Limb (tissue), 2 donors: Measurements from ENCODE around the gene SCRT2.
"Not testable (repeated sequence)": the region's sequence is repeated elsewhere in the genome, so short reads cannot be mapped to it uniquely, and the experiment has no call there.

Experiments
- DNase-seq, 2 donors: peaks; one replicate each; pipeline ENCODE4 v3.0.0-alpha.2; 2016; ENCODE audit errors: extremely low spot score in 2 of 2

SCRT2 gene

GRCh38 chr20:701401-702129 lies 26.0 kb upstream of the SCRT2 start:
- DNase-seq, result no peak

DNA sequence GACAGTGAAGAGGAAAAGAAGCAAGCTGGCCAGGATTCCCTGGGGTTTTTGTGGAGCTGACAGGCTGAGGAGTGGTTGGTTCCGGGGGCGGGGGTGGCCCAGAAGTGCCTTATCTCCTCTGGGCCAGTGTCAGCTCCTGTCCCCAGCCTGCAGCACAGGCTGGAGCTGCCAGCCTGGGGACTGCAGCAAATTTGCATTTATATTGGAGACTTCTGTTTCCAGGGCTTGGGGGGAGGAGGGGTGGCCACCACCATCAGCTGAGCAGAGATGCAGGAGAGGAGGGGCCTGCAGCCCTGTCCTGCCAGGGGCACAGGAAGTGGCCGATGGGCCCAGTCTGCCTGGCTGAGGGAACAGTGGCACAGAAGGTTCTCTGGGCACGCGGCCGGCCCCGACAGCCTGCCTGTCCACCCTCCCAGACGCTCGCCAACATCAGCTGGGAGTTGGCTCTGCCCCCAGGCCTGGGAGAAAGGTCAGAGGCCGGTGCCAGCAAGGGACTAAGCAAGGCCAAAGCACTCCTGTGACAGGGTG lies 24.3 kb upstream of the SCRT2 start:
- DNase-seq, result no peak

GRCh38 chr20:699342-699741 lies 23.7 kb upstream of the SCRT2 start:
- no peak for DNase-seq

- no peak for DNase-seq
Observed at GRCh38 chr20:698276-698675, 22.7 kb upstream of the SCRT2 start.

GRCh38 chr20:697826-698225 lies 22.2 kb upstream of the SCRT2 start:
- no peak for DNase-seq

DNA sequence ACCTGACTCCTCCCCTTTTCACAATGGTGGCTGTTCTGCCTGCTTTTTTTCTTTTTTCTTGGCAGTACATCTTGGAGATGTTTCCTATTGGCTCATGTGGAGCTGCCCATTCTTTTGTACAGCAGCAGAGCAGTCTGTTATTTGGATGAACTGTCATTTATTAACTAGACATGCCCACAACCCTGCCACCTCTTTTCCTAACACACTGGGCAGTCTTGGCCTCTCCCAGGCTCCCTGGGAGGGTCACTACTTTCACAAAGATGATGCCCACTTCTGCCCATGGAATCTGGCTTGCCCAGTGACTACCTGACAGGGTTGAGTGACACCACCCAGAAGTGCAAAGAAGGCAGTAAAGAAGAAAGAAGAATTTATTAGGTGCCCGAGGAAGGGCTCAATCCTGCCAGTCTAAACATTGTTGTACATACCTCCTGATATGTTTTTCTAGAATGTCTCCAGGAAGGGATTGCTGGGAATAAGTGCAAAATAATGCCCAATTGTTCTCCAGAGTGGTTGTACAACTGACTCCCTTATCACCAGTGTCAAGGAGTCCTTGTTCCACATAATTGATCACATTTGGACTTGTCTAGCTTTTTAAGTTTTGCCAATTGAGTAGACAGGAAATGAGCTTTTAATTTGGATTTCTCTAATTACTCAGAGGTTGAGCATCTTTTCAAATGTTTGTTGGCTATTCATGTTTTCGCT lies 19.7 kb upstream of the SCRT2 start:
- no peak for DNase-seq

DNA sequence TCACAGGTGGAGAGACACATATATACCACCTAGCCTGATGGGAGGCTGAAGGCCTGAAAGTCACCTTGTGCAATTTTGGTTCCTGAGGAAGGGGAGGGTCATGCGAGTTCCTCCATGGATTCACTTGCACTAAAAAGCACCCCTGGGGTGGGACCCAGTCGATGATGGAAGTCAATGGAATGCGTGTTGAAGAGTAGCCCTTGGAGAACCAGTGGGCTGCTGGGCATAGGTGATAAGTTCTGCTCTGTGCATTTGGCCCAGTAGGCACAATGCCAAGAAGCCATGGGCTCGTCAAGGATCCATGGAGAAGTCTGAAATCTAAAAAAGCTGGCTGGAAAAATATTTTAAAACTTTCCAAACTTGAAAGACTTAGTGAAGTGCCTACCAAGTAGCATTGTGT lies 18.9 kb upstream of the SCRT2 start:
- no peak for DNase-seq

- not testable (repeated sequence) for DNase-seq
Observed at GRCh38 chr20:693786-694185, 18.2 kb upstream of the SCRT2 start.

DNA sequence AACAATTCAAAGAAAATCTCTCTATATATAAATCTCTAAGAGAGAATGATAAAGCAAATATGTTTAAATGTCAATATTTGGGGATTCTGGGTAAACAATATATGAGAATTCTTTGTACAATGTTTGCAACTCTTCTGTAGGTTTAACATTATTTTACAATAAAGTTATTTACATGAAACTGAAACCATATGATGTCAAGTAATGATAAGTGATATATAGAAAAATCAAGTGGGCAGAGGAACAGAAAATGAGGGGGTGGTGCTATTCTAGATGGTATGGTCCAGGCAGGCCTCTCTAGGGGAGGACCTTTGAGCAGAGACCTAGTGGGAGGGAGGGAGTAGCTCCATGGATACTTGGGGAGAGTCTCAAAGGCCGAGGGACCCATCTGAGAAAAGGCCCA lies 16.4 kb upstream of the SCRT2 start:
- DNase-seq, result no peak

- DNase-seq, result no peak
Observed at GRCh38 chr20:689947-690346, 14.3 kb upstream of the SCRT2 start.

DNA sequence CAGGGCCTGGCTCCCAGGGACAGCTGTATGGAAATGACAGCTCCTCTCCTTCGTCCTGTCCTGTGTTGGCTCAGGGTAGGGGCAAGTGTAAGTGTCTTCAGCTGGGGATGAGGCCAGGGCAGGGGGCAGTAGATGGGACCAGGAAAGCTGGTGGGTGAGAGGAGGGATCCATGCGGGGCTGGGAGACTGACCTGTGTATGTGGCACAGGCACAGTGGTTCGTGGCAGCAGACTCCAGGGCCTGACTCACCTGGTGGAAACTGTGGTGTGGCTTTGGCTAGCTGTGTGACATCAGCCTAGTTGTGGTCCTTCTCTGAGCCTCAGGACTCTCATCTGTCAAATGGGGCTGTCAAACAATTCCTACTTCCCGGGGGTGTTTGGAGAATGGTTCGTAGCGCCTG lies 13.7 kb upstream of the SCRT2 start:
- DNase-seq, result no peak

GRCh38 chr20:688809-689212 lies 13.2 kb upstream of the SCRT2 start:
- no peak for DNase-seq

- no peak for DNase-seq
Observed at GRCh38 chr20:687468-688203, 12.0 kb upstream of the SCRT2 start.

GRCh38 chr20:684676-685319 lies 9.2 kb upstream of the SCRT2 start:
- no peak for DNase-seq

DNA sequence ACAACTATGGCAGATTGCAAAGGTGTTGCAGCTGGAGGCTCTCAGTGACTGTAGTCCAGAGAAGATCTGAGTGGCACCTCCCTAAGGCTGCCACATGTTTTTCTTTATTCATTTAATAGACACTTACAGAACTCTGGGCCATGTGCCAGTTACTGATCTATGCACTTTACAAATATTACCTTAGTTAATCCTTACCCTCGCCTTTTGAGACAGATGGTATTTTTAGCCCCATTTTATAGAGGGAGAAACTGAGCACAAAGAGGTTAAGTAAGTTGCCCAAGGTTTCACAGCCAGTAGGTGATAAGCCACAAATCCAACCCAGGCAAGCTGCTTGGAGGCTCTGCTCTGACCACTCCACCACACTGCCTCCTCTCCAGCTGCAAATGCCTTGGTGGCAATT lies 6.5 kb upstream of the SCRT2 start:
- DNase-seq, result no peak

GRCh38 chr20:680638-681187 lies 5.1 kb upstream of the SCRT2 start:
- DNase-seq, result no peak

- no peak for DNase-seq
Observed at GRCh38 chr20:677957-678356, 2.4 kb upstream of the SCRT2 start.

DNA sequence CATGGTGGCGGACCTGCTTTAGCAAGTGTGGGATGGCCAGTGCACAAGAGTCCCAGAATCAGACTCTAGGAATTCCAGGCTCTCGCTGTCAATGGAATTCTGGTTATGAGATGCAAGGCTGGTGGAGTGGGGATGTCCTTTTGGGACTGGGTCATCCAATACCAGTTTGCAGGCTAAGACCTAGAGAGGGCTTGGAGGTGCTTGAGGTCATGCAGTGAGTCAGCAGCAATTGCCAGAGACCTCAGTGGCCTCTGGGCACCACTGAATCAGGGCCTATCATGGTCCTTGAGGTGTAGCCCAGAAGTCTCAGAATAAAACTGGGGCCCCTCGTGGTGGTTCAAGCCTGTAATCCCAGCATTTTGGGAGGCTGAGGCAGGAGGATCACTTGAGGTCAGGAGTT lies 1.4 kb upstream of the SCRT2 start:
- no peak for DNase-seq

GRCh38 chr20:676315-676937 lies 824 bp upstream of the SCRT2 start:
- peak in 1 of 2 donors; percentile 70 for DNase-seq

DNA sequence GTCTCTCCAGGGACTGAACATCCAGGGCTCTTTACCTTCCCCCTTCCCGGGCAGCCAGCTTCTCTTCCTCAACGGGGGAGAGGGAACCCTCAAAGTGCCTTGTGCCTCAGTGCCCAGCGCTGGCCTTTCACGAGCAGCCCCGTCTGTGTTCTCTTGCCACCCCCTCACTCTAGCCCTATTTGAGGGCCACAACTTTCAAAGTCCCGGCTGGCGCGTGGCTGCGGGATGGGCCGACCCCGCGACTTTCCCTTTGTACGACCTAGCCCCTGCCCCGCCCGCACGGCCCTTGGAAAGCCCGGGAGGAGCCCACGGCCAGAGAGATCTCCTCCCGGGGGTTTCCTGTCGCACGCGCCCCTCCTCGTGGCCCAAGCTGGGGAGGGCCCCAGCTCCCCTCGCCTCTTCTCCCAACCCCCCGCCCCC lies 559 bp downstream of the SCRT2 start:
- peak in 1 of 2 donors; percentile 52 for DNase-seq

DNA sequence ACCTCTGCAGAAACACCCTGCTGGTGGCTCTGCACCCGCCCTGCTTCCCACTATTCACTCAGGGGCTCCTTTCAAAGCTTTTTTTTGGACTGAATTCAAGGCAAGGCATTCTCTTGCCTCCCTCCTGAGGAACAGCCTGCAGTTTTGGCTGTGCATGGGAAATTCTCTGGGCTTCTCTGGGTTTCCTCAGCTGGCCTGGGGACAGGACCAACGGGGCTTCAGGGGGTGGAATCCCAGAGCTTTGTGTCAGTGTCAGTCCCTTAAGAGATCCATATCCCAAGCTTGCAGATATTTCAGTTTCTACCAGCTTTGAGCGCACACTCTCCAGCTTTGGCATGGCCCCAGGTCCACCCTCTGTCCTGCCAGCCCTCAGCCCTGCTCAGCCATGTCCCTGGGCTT lies 2.0 kb downstream of the SCRT2 start:
- no peak for DNase-seq
